ENCODE data around the gene TEC.

DNA sequence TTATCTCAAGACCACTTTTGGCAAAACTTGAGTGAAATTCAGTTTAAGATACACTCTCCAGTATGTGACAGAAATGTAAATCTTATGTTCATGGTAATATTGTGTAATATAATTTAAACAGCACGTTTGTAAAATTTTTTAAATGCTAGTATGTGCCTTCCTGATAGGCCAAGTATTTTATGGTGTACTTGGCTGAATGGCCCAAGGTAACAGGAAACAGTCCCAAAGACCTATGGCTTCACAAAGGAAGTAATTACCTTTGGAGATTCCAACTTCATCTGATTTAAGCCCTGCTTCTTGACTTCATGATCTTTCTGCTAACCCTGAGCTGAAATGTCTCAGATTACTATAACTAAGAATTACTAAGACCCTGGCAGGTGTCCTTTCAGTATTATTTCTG lies 20.3 kb downstream of the TEC start:
- no peak for TF ChIP-seq EZH2phosphoT487 (IDR thresholded peaks at IDR 0.05; ENCODE audit: insufficient read depth, low read depth)
- TF ChIP-seq EZH2 (IDR thresholded peaks at IDR 0.05; ENCODE audit: insufficient read depth, poor library complexity, severe bottlenecking) = no peak
